Activated CD4-positive, alpha-beta memory T cell treated with anti-CD3 and anti-CD28 coated beads, Interleukin-2, amount 10 ng/mL, durations not matched to agents 7 days and 5 days (primary cell): Measurements from ENCODE around the gene LAMB3. TPM values are rescaled to one million over a fixed set of nuclear protein-coding genes. Genes with fewer than 3 reads are reported as not detected.

Source experiments
- CTCF ChIA-PET: fragments of 350-600 bp; sonication (Branson Sonifier 250); formaldehyde crosslinking; loops from one replicate; lab custom pipeline; 2021; ENCODE audit warnings: antibody characterized with exemption, inconsistent platforms; lab: Charles Lee
- POLR2A ChIA-PET: fragments of 350-600 bp; sonication (Branson Sonifier 250); formaldehyde crosslinking; loops from one replicate; lab custom pipeline; 2021; ENCODE audit warnings: antibody characterized with exemption; lab: Charles Lee
- DNase-seq: peaks from one replicate; pipeline ENCODE4 v3.0.0-alpha.2; 2020
- H3K27ac Mint-ChIP-seq: one replicate; pipeline ENCODE4 v1.8.0; 2021; ENCODE audit warnings: mild to moderate bottlenecking, mixed read lengths
- H3K27me3 Mint-ChIP-seq: one replicate; pipeline ENCODE4 v1.8.0; 2021; ENCODE audit warnings: mixed read lengths
- H3K36me3 Mint-ChIP-seq: one replicate; pipeline ENCODE4 v1.8.0; 2021; ENCODE audit warnings: low read depth, mixed read lengths
- H3K4me1 Mint-ChIP-seq: one replicate; pipeline ENCODE4 v1.8.0; 2021; ENCODE audit warnings: mixed read lengths
- H3K4me3 Mint-ChIP-seq: one replicate; pipeline ENCODE4 v1.8.0; 2021; ENCODE audit warnings: mild to moderate bottlenecking, mixed read lengths
- H3K9me3 Mint-ChIP-seq: one replicate; pipeline ENCODE4 v1.8.0; 2021; ENCODE audit warnings: mixed read lengths
- total RNA-seq, 2 experiments: library from RNA; stranded (reverse); gene quantifications; one replicate each; pipeline ENCODE4 v1.2.3, GENCODE V29; 2021

Gene LAMB3
- total RNA-seq, 2 experiments from 2014 or later = 4.2 to 4.4 TPM

DNA sequence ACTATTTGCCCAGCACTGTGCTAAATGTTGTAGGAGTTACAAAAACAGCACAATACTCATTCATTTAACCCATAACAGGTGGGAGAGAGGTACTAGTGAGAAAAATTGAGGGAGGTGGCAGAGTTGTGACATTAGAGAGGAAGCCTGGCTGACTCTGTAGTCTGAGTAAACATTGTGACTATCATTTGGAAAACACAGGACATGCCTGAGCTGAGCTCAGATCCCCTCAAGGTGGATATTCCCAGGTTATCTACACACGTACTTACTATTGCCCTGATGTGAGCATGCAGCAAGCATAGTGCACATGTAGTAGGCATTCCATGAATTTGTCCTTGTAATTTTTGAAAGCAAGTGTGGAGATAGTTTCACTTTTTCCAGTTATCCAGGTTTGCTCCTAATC is 57.8 kb downstream of the LAMB3 start:
- H3K4me3 Mint-ChIP-seq = no peak overlapping the region
- no peaks in the 10 kb centered on the region for H3K36me3 Mint-ChIP-seq
- no peaks in the 10 kb centered on the region for H3K9me3 Mint-ChIP-seq
- H3K4me1 Mint-ChIP-seq = no peaks in the 10 kb centered on the region
- CTCF ChIA-PET = interaction anchor here (1.7 kb wide), 1 partner anchor 17 kb away, joined by 5 read pairs; no protein-coding TSS in a partner anchor
- H3K27ac Mint-ChIP-seq = no peak overlapping the region
- no peak for DNase-seq
- POLR2A ChIA-PET = no interaction called here
- H3K27me3 Mint-ChIP-seq = peaks cover 27% of the 10 kb centered on the region

DNA sequence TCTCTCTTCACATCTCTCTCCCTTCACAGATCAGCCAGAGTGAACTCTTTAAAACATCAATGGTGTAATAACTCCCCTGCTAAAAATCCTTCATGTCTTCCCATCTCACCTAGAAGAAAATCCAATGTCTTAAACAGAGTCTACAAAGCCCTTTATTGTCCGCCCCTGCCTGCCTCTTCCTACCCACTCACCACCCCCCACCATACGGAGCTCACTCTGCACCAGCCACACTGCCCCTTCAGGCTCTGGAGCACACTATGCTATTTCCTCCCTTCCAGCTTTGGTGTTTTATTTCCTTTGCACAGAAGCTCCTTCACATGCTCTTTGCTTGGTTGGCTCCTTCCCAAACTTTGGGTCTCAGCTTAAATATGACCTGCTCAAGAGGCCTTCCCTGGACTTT is 58.5 kb downstream of the LAMB3 start:
- no peak for DNase-seq
- Mint-ChIP-seq H3K4me3 (no peak overlapping the region), H3K9me3 (no peaks in the 10 kb centered on the region), H3K27me3 (peaks cover 23% of the 10 kb centered on the region), H3K27ac (no peak overlapping the region), H3K4me1 (no peaks in the 10 kb centered on the region), H3K36me3 (no peaks in the 10 kb centered on the region)
- ChIA-PET CTCF (interaction anchor here (1.7 kb wide), 1 partner anchor 16 kb away, joined by 5 read pairs; no protein-coding TSS in a partner anchor), POLR2A (no interaction called here)

DNA sequence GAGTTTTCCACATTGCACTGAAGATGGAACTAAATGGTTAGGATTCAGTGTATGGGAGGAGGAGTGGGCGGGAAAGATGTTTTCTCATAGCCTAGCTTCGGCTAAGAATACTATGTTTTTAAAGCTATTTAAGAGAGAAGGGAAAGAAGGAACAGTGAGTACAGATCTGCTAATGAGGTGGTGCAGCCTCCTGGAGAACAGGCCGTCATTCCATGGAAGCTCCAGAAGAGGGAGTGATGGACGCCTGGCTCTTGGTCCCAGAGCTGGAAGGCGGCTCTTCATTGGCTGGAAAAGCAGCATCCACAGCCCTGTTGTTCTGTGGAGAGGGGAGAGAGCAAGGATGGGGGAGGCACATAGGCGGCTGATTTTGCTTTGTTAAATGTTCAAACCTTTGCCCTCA is 61.8 kb downstream of the LAMB3 start:
- DNase-seq = no peak
- H3K4me3 Mint-ChIP-seq = no peak overlapping the region
- POLR2A ChIA-PET = no interaction called here
- H3K9me3 Mint-ChIP-seq = no peaks in the 10 kb centered on the region
- H3K27ac Mint-ChIP-seq = no peak overlapping the region
- CTCF ChIA-PET = interaction anchor here (1.9 to 4.4 kb wide), 2 partner anchors 14 to 24 kb away, joined by 7 to 16 read pairs; no protein-coding TSS in a partner anchor
- peaks cover 36% of the 10 kb centered on the region for H3K27me3 Mint-ChIP-seq
- H3K36me3 Mint-ChIP-seq = no peaks in the 10 kb centered on the region
- H3K4me1 Mint-ChIP-seq = no peaks in the 10 kb centered on the region

DNA sequence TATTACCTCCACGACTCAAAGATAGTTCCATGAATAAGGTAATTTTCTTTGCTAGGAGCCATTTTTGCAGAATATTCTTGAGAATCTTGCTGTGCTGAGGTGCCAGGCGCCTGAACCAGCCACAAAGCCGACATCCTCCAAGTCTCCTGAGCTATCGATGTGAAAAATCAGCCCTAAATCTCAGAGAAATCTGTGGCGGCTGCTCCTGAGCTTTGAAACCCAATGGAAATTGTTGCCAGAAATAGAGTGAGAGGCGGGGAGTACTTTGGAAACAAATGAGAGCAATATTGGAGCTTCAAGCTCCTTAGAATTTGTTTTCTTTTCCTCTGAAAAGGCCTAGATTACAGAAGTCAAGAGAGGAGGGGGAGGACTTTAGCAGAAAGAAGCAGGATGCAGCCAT is 62.4 kb downstream of the LAMB3 start:
- Mint-ChIP-seq H3K36me3 (no peaks in the 10 kb centered on the region), H3K4me1 (no peaks in the 10 kb centered on the region), H3K9me3 (no peaks in the 10 kb centered on the region), H3K27me3 (peaks cover 35% of the 10 kb centered on the region), H3K4me3 (no peak overlapping the region), H3K27ac (no peak overlapping the region)
- ChIA-PET CTCF (interaction anchor here (1.9 to 4.4 kb wide), 2 partner anchors 13 to 23 kb away, joined by 7 to 16 read pairs; no protein-coding TSS in a partner anchor), POLR2A (no interaction called here)
- DNase-seq = no peak

DNA sequence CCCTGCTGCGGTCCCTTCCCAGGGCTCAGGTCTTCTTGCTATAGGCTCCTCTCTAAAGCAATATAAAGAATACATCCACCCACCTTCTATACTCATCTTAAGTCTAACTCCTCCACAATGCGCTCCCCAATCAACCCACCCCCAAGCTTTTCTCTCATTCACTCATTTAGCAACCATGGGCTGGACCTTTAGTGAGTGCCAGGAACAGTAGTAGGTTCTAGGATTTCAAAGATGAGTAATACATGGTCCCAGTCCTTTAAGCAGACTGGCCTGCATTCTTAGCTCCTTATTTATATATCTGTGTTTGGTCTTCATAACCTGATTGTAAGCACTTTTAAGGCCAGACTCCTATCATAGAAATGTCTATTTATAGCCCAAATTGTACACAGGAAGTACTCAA is 62.8 kb downstream of the LAMB3 start:
- Mint-ChIP-seq H3K27me3 (peaks cover 35% of the 10 kb centered on the region), H3K36me3 (no peaks in the 10 kb centered on the region), H3K9me3 (no peaks in the 10 kb centered on the region), H3K4me1 (no peaks in the 10 kb centered on the region), H3K27ac (no peak overlapping the region), H3K4me3 (no peak overlapping the region)
- ChIA-PET POLR2A (no interaction called here), CTCF (interaction anchor here (0.6 to 4.4 kb wide), 3 partner anchors 13 to 78 kb away, joined by 3 to 16 read pairs (median 7); no protein-coding TSS in a partner anchor)
- DNase-seq = no peak

DNA sequence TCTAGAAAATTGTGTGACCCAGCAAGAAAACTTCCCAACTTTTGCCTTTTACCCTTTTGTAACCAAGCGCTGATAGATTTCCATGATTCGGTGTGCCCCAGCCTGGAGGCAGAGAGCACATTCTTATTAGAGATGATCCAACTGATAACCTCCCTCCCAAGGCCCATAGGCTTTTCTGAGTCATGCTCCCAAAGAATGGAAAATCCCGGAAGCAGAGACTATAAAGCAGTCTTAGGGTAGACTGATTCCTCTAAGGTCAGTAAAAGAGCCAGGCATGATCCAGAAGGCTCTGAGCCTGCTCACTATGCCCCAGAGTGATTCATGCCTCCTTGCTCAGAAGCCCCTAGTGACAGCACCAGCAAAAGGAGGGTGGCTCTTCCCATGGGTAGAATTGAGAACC is 64.4 kb downstream of the LAMB3 start:
- Mint-ChIP-seq H3K27ac (no peak overlapping the region), H3K36me3 (no peaks in the 10 kb centered on the region), H3K4me3 (no peak overlapping the region), H3K9me3 (no peaks in the 10 kb centered on the region), H3K27me3 (peaks cover 22% of the 10 kb centered on the region), H3K4me1 (no peaks in the 10 kb centered on the region)
- ChIA-PET CTCF (no interaction called here), POLR2A (no interaction called here)
- DNase-seq = no peak

DNA sequence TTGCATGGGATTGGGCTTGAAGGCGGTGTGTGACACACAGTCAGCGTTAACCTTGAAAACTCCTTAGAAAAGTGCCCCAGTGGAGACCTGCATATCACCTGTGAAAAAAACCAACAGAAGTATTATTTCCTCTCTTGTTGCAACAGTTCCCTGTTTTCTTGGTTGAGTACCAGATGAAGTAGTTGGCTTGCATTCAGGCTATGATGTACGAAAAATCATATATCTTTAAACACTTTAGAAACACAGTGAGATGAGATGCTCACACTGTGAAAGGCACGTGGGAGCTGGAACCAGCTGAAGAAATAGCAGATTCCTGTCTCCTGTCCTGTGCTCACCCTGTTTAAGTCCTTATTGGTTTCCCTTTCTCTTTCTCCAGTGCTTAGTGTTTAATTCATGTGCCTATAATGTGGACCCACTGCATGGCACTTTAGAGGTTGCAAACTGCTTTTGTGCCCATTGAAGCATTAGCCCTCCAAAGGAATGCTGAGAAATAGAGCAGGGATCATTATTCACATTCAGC is 65.9 kb downstream of the LAMB3 start:
- Mint-ChIP-seq H3K36me3 (no peaks in the 10 kb centered on the region), H3K27me3 (peaks cover 22% of the 10 kb centered on the region), H3K4me3 (no peak overlapping the region), H3K27ac (no peak overlapping the region), H3K9me3 (no peaks in the 10 kb centered on the region), H3K4me1 (no peaks in the 10 kb centered on the region)
- CTCF ChIA-PET = interaction anchor here (0.6 to 1.8 kb wide), 4 partner anchors 10 to 166 kb away, joined by 3 to 6 read pairs (median 4); partner anchors contain the start of gene G0S2
- POLR2A ChIA-PET = no interaction called here
- DNase-seq = no peak

DNA sequence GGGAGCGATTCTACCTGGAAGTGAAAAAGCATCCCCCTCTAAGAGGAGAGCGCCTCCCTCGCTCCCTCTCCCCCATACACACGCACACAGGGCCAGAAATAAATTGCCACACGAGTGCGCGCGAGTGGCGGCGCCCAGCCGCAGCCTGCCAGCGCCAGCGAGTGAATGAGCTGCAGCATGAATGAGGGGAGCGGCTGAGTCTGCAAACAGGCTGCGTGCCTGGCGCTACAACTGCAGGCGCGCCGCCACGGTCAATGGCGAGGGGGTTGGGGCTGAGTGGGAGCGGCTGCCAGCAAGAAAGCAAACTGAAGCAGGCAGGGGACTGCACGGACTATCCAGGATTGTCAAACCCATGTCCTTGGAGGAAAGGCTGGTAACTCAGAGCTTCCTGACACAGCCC is 66.6 kb downstream of the LAMB3 start:
- peaks cover 22% of the 10 kb centered on the region for H3K27me3 Mint-ChIP-seq
- H3K4me1 Mint-ChIP-seq = no peaks in the 10 kb centered on the region
- no peaks in the 10 kb centered on the region for H3K36me3 Mint-ChIP-seq
- POLR2A ChIA-PET = no interaction called here
- DNase-seq = no peak
- no peak overlapping the region for H3K27ac Mint-ChIP-seq
- H3K9me3 Mint-ChIP-seq = no peaks in the 10 kb centered on the region
- H3K4me3 Mint-ChIP-seq = no peak overlapping the region
- CTCF ChIA-PET = interaction anchor here (0.6 to 1.8 kb wide), 4 partner anchors 9 to 166 kb away, joined by 3 to 6 read pairs (median 4); partner anchors contain the start of gene G0S2

DNA sequence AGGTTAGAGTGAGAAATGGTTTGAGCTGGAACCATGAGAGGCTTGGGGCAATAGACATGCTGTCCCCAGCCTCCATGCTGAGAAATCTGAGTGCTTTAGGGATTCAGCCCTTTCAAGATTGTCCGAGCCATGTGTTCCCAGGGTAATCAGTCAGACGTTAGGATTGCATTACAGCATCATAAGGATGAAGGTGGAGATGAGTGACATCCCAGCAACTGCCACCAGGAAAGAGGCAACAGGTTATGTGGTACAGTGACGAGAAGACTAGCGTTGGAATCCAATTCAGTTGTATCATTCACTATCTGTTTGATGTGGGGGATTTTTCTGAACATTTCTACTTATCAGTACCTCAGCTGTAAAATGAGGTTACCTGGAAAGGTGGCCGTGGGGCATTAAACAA is 67.0 kb downstream of the LAMB3 start:
- Mint-ChIP-seq H3K36me3 (no peaks in the 10 kb centered on the region), H3K27me3 (peaks cover 20% of the 10 kb centered on the region), H3K9me3 (no peaks in the 10 kb centered on the region), H3K27ac (no peak overlapping the region), H3K4me3 (no peak overlapping the region), H3K4me1 (no peaks in the 10 kb centered on the region)
- CTCF ChIA-PET = interaction anchor here (1.6 to 1.8 kb wide), 2 partner anchors 9 to 16 kb away, joined by 5 to 6 read pairs; no protein-coding TSS in a partner anchor
- POLR2A ChIA-PET = interaction anchor here (0.7 kb wide), 1 partner anchor 20 kb away, joined by 3 read pairs; no protein-coding TSS in a partner anchor
- no peak for DNase-seq

DNA sequence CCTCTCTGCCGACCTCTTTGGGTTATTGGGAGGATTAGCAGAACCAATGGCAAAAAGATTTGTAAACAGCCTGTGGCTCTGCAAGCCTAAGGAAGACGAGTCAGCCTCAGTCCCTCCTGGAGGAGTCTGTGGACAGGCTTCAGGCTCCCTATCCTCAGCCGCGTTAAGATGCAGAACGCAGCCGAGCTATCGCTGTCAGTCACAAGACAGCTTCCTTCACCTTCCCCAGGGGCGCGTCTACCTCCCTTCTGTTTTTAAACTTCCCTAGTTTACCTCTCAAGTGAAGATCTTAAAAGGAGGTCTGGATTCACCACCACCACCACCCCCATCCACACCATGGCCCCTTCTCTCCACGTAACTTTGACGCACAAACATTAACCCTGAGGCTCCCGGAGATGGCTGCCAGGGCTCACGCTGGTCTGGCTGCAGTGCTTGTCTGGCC is 68.0 kb downstream of the LAMB3 start:
- H3K9me3 Mint-ChIP-seq = no peaks in the 10 kb centered on the region
- CTCF ChIA-PET = interaction anchor here (1.4 to 1.6 kb wide), 3 partner anchors 10 to 107 kb away, joined by 4 to 6 read pairs (median 5); no protein-coding TSS in a partner anchor
- no peak overlapping the region for H3K27ac Mint-ChIP-seq
- POLR2A ChIA-PET = interaction anchor here (0.7 kb wide), 1 partner anchor 19 kb away, joined by 3 read pairs; no protein-coding TSS in a partner anchor
- no peaks in the 10 kb centered on the region for H3K36me3 Mint-ChIP-seq
- H3K4me3 Mint-ChIP-seq = no peak overlapping the region
- H3K4me1 Mint-ChIP-seq = no peaks in the 10 kb centered on the region
- peaks cover 17% of the 10 kb centered on the region for H3K27me3 Mint-ChIP-seq
- DNase-seq = no peak

DNA sequence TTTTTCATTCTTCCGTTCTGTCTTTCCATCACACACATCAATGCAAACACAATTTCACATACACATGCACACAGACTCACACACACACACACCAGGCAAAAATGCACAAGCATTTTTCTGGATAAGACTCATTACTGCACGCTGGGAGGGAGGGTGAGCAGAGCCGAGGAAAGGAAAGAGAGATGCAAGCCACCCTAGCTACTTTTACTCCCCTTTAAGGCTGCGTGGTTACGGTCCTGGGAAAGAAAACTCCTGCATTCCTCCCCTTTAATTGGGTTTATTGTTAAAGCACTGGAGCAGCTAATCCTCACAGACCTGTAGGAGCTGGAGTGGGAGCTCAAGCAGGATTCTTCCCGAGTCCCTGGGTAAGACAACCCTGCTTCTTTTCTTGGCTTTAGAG is 68.8 kb downstream of the LAMB3 start, which contains the start of gene CAMK1G:
CAMK1G (plus strand) TSS at position 307 of the 400 bp plus-strand sequence. CDS start 11,270 bp downstream, outside the sequence.
- Mint-ChIP-seq H3K4me3 (no peak within 1 kb of the TSS), H3K27me3 (peaks cover 17% of the 10 kb centered on the region), H3K27ac (no peak within 1 kb of the TSS), H3K36me3 (no peaks in the 10 kb centered on the region), H3K4me1 (no peaks in the 10 kb centered on the region), H3K9me3 (no peaks in the 10 kb centered on the region)
- POLR2A ChIA-PET = interaction anchor here (1.0 kb wide), 1 partner anchor 12 kb away, joined by 3 read pairs; no protein-coding TSS in a partner anchor
- CTCF ChIA-PET = interaction anchor here (1.3 to 1.6 kb wide), 5 partner anchors 10 to 108 kb away, joined by 4 to 6 read pairs (median 5); no protein-coding TSS in a partner anchor
- no peak for DNase-seq

DNA sequence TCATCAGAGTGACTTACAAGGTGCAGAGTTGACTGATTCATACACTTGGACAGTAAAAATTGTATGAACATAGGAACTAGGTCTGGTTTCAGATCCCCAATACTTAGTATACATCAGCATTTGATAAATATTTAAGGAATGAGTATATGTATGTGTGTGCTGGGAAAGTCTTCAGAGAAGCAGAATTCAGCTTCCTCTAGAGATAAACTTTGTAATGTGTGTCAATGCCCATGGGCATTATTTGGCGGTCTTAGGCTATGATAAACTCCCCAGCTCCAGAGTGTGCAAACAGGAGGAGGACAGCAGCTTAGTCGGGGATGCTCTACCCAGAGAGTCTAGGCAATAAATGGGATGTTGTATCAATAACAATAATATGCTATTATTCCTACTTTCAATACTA is 71.6 kb downstream of the LAMB3 start:
- POLR2A ChIA-PET = no interaction called here
- Mint-ChIP-seq H3K9me3 (no peaks in the 10 kb centered on the region), H3K27me3 (peaks cover 5% of the 10 kb centered on the region), H3K4me1 (no peaks in the 10 kb centered on the region), H3K36me3 (no peaks in the 10 kb centered on the region), H3K4me3 (no peak overlapping the region), H3K27ac (no peak overlapping the region)
- CTCF ChIA-PET = interaction anchor here (1.5 to 2.9 kb wide), 3 partner anchors 108 to 162 kb away, joined by 3 to 13 read pairs (median 5); no protein-coding TSS in a partner anchor
- DNase-seq = no peak

DNA sequence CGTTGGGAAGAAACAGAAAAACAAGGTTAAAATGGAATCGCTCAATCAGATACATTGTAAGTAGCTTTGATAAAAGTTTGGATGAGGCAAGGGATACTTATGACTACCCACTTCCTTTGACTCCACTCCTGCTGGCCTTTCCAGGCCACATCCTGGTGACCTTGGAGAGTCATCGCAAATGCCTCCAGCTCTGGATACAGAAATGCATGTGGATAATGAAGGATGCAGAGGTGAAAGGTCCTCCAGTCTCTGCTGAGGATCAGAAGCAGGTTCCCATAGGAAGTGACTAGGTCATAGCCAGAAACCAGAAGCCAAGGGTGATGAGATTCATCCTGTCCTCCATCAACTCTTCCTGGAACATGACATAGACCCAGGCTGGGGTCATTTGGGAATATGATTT is 74.9 kb downstream of the LAMB3 start:
- DNase-seq = no peak
- ChIA-PET POLR2A (no interaction called here), CTCF (interaction anchor here (0.7 to 3.9 kb wide), 18 partner anchors 8 to 283 kb away, joined by 3 to 33 read pairs (median 5); partner anchors contain the start of gene TRAF3IP3)
- Mint-ChIP-seq H3K4me1 (no peaks in the 10 kb centered on the region), H3K27me3 (peaks cover 20% of the 10 kb centered on the region), H3K27ac (no peak overlapping the region), H3K9me3 (no peaks in the 10 kb centered on the region), H3K4me3 (no peak overlapping the region), H3K36me3 (no peaks in the 10 kb centered on the region)
